ENCODE measurements around the gene SDHAF2. TPM values are rescaled to one million over a fixed set of nuclear protein-coding genes. Genes with fewer than 3 reads are reported as not detected.
"Not testable (repeated sequence)": the region's sequence is repeated elsewhere in the genome, so short reads cannot be mapped to it uniquely, and the experiment has no call there.

SDHAF2 gene
- total RNA-seq, 2 donors from 2014 or later: 30.5 to 36.8 TPM

DNA sequence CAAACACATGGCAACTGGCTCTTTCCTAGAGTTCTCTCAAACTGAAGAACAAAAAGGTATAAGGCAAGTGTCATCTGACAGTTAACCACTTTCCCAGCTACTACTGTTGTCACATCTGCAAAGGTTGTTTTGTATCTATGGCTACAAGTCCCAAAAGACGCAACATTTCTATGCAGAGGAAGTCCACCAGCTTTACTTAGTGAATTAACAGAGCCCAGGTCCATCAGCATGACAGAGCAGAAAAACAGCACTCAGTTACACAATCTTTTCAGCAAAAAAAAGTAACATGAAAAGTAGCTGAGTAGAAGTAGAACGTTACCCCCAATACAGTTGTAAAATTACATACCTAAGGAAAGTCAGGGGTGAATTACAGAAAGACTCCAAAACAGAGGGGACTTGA lies 12.3 kb upstream of the SDHAF2 start:
- no peak for DNase-seq

DNA sequence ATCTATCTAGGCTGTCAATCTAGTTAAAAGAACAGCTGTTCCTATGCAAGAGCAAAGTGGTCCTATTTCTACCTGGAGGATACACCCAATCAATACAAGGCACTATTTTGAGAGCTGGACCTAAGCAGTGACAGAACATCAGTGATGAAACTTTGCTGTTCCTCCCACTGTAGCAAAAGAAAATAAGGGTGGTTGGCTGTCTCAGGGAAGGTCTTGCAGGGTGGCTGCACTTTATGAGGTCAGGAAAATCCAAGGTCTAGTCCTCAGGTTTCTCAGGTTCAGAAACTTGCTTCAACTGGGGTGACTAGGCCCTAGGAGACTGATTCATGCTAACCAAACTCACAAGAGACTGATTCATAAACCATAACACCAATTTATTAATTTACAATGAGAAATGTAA lies 11.8 kb upstream of the SDHAF2 start:
- ATAC-seq (no peak), DNase-seq (no peak)
- intact Hi-C loops (cut with DNase I): no loop called here

More for the DNA sequence above, 12.3 kb upstream of the SDHAF2 start:
- no peak for ATAC-seq
- intact Hi-C loops (cut with DNase I): no loop called here

DNA sequence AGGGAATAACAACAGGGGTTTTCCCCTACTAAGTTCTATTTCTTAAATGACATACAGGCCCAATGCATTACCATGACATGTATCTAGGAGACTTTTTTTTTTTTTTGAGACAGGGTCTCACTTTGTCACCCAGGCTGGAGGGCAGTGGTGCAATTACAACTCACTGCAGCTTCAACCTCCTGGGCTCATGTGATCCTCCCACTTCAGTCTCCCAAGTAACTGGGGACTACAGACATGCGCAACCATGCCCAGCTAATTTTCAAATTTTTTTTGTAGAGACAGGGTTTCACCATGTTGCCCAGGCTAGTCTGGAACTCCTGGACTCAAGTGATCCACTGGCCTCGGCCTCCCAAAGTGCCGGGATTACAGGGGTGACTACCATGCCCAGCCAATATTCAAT lies 7.7 kb upstream of the SDHAF2 start:
- DNase-seq (no peak), ATAC-seq (no peak)
- intact Hi-C loops (cut with DNase I): no loop called here

DNA sequence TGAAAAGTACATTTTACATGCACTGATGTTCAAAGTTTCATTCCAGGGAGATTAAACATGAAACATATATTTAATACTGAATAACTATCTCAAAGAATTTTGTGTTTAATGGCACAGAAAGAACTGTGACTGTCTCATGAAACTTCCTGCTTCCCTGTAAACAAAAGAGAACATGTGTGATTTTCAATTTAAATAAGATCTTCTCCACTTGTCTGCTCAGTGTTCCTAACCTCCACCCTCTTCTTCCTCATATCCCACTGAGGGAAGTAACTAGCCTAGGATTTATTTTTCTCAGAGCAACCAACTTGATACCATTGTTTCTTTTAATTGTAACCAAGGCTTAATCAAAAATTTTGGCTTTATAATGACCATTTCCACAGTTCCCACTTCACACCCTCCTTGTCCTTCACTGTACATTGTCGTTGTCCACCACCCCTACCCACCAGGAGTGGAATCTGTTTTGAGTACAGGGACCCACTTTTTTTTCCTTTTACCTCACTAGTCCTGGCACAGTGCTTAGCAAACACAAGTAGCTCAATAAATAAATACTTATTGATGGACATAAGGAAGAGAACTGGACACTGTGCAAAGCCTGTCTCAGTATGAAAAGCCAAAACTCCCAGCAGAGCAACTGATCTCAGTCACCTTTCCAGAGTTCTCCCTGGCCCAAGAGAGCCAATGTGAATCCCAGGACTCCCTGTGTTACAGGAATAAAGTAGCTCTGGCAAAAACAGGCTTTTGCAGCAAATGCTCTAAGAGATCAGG lies 4.4 kb upstream of the SDHAF2 start:
- DNase-seq: no peak
- intact Hi-C loops (cut with DNase I): no loop called here
- ATAC-seq: no peak

DNA sequence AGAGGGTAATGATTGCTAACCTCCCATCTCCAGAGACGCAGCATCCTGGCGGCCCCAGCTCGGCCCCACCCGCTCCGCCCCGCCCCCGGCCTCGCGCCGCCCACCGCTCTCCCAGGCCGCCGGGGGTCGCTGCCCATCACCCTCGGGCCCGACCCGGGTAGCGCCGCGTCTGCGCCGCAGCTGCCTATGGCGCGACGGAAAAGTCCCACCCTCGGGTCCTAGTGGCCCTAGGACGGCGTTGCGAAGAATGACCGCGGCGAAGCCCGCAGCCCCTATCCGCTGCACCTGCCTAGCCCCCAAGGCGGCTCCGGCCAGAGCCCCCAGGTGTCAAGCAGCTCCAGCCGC lies 606 bp upstream of the SDHAF2 start:
- ATAC-seq (peak; percentile 82 to 89), DNase-seq (peak; percentile 76)
- intact Hi-C loops (cut with DNase I): no loop called here

DNA sequence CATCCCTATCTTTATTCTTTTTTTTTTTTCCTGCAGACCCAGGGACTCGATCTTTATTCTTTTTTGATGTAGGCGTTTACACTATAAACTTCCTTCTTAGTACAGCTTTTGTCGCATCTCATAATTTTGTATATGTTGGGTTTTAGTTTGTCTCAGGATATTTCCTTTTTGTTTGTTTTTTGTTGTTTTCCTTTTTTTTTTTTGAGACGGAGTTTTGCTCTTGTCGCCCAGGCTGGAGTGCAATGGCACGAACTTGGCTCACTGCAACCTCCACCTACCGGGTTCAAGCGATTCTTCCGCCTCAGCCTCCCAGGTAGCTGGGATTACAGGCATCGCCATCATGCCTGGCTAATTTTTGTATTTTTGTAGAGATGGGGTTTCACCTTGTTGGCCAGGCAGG lies 915 bp downstream of the SDHAF2 start:
- DNase-seq; intact Hi-C loops (cut with DNase I); ATAC-seq: not testable (repeated sequence)

DNA sequence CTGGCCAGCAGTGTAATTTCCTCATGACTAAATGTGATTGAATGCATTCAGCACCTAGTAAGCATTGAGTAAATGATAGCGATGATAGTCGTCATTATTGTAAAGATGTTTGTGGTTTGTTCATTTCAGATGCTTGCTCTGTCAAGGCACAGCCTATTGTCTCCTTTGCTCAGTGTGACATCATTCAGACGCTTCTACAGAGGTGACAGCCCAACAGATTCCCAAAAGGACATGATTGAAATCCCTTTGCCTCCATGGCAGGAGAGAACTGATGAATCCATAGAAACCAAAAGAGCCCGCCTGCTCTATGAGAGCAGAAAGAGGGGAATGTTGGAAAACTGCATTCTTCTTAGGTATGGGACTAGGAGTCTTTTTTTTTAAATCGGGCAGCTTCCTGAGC lies 7.6 kb downstream of the SDHAF2 start:
- DNase-seq (no peak), ATAC-seq (no peak)
- intact Hi-C loops (cut with DNase I): no loop called here

DNA sequence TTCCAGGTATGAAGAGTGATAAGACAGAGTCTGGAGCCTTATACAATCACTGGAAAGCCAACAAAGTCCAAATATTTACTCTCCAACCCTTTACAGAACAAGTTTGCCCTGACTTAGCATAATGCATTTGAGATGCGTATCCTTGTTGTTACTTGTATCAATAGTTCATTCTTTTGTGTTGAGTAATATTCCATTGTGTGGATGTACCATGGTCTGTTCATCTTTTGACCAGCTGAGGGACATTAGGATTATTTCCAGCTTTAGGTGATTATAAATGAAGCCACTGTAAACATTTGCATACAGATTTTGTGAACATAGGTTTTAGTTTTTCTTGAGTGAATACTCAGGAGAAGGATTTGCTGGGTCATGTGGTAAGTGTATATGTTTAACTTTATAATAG lies 9.7 kb downstream of the SDHAF2 start:
- DNase-seq: no peak
- no peak for ATAC-seq
- intact Hi-C loops (cut with DNase I): loop anchor here in 1 of 2 donors (10.0 kb wide), 1 partner anchor 195 kb away; no protein-coding TSS in a partner anchor

DNA sequence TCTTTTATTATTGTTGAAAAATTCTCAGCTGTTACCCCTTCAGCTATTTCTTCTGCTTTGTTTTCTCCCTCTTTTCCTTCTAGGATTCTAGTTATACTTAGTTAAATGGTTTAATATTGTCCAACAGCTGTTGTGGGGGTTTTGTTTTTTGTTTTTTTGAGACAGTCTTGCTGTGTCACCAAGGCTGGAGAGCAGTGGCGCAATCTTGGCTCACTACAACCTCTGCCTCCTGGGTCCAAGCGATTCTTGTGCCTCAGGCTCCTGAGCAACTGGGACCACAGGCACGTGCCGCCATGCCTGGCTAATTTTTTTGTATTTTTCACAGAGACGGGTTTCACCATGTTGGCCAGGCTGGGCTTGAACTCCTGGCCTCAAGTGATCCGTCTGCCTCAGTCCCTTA lies 12.7 kb downstream of the SDHAF2 start:
- intact Hi-C loops (cut with DNase I): loop anchor here in 1 of 2 donors (10.0 kb wide), 1 partner anchor 192 kb away; no protein-coding TSS in a partner anchor
- ATAC-seq (no peak), DNase-seq (no peak)

DNA sequence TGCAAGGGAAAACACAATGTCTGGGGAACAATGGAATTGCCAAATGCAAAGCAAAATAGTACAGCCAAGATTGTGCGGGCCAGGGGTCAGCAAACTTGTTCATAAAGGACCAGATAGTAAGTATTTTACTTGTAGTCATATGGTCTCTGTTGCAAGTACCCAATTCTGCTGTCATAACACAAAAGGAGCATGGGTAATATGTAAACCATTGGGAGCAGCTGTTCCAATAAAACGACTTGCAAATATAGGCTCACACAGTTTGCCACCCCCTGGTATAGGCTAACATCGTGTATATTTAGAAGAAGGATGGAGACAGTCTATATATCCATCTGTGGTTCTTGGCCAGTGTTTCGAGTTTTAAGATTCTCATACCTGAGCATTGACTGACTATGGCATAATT lies 15.6 kb downstream of the SDHAF2 start:
- ATAC-seq: no peak
- no peak for DNase-seq
- intact Hi-C loops (cut with DNase I): loop anchor here in 1 of 2 donors (10.0 kb wide), 1 partner anchor 189 kb away; no protein-coding TSS in a partner anchor

DNA sequence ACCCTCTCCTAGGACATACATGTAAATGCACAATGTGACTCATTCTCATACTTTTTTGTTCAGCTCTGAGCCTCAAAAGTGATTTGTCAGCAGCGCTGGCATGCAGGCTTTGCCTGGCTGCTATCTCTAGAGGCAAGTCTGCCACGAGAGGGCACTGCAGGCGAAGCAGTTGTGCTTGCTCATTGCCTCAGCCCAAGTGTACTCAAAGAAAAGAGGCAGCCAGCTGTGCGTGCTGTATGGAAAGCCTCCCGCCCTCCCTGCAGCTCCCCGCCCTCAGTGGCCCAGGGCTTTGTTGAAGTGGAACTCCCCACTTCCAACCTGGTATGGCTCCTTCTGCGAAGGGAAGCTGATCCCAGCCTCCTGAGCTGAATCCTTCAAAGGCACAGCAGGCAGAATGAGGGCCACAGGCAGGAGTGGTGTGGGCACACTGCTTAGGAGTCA lies 16.3 kb downstream of the SDHAF2 start:
- peak; percentile 93 to 94 for ATAC-seq
- DNase-seq: peak; percentile 94
- intact Hi-C loops (cut with DNase I): loop anchor here (2.0 to 10.0 kb wide), 2 partner anchors 71 to 189 kb away; no protein-coding TSS in a partner anchor

DNA sequence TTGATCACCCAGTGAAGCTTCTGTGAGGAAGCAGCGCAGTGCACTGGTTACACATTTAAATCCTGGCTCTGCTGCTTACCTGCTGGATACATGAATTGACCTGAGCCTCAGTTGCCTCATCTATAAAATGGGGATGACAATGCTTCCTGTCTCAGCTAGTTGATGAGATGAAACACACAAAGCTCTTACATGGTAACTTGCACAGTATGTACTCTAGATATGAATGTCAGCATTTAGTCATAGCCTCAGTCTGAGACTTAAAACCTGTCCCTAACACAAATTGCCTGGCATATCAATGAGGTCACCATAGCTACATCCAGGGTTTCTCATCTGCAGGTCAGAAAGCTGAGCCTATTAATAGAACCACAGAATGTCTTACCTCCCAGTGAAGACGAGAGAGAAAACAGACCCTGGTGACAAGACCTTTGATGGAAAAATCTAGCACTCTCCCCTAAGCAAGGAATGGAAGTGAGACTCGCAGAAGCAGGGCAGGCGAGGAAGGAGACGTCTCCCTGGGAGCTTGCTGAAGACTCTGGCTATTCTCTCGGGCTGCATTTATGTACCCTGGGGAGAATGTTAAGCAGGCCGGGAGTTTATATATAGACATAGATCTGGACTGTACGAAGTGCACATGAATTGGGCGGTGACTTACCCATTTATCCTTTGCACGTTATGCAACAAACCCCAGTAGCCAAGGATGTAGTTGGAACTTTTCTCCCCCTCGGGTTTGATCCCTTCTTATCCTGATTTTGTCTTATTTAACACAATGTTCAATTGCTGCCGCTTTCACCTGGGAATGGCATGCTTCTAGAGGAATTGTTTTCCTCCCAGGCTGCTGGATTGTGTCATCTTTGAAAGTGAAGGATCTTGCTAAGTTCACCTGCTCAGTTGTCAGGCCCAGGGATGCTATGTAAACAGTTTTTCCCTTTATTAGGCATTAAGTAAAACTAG lies 18.0 kb downstream of the SDHAF2 start:
- intact Hi-C loops (cut with DNase I): loop anchor here (2.0 to 10.0 kb wide), 2 partner anchors 69 to 187 kb away; no protein-coding TSS in a partner anchor
- ATAC-seq (peak; percentile 20 to 30), DNase-seq (no peak)

DNA sequence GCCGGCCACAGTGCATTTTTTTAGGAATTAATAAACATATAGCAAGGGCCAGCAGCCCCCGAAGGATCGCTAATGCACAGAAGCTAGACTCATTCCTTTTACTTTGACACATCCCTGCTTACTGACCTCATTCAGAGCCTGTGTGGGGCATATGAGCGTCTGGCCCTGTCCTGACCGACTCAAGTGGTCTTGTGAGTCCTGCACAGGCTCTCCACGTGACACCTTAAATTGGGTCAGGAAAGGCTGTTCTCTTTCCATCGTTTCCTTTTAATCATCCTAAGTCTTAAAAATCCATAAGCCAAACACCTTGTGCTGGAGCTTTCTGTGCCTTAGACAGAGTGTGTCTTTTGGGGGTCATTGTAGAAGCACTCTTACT lies 18.6 kb downstream of the SDHAF2 start:
- intact Hi-C loops (cut with DNase I): loop anchor here in 1 of 2 donors (10.0 kb wide), 1 partner anchor 186 kb away; no protein-coding TSS in a partner anchor
- no peak for DNase-seq
- no peak for ATAC-seq

DNA sequence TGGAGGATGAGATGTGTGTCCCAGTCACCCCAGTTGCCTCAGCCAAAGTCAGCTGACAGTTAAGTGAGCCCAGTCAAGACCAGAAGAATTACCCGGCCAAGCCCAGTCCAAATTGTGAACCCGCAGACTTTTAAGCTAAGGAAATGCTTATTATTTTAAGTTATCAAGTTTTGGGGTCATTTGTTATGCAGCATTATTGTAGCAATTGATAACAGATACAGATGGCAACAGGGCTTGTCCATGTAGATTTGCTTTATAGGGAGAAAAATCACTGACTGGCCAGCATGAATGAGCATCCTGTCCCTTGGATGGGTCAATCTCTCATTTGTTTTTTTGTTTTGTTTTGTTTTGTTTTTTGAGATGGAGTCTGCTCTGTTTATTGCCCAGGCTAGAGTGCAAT lies 22.9 kb downstream of the SDHAF2 start:
- intact Hi-C loops (cut with DNase I): no loop called here
- ATAC-seq: no peak
- no peak for DNase-seq

DNA sequence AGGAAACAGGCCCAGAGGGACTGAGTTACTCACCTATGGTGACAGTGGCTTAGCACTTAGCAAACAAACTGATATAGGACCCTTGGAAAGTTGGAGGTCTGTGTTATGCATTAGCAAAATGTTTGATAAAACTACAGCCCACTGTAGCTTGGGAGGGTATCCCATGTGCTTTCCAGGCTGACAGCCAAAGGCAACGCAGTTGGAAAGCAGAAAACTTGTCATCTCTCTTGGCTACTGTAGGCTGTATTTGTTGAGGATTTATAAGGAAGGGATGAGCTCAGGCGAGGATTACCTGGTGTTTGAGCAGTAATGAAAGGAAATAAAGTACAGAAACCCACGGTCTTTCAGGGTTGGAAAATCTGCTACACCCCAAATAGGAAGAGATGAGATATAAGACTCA lies 23.8 kb downstream of the SDHAF2 start:
- no peak for ATAC-seq
- intact Hi-C loops (cut with DNase I): no loop called here
- DNase-seq: no peak

DNA sequence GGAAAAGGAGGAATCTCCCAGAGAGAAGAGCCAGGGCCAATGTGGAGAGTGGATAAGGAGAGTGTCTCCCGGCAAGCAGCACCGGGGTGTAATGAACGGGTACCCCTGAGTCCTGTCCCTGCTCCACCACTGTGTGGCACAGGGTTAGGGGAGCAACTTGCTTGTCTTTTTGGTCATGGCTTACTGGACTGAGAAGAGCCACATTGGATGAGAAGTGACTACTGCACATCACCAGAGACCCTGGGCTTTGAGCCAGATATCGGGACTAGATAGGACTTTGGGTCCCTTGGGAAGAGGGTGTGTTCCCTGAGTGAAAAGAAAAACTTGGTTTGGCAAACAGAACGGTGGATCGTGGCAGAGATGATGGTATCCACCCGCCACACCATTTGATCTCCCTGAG lies 24.6 kb downstream of the SDHAF2 start:
- intact Hi-C loops (cut with DNase I): no loop called here
- DNase-seq (no peak), ATAC-seq (no peak)

DNA sequence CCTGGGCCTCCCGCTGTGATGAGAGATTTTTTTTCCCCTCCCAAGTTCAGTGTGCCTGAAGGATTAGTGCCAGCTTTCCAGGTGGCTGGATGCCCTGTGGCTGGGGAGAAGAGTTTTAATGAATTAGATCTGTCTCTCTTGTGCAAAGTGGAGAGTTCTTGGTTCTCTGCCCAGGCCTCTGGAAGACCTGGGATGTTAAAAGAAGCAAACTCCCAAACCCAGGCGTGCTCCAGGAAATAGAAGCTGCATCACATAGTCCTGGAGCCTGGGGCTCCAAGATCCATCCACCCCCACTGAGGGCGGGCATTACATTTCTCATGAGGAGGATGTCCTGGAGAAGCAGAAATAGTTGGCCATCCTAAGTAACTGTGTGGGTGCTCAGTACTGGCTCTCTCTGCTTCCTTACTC lies 30.6 kb downstream of the SDHAF2 start:
- DNase-seq (no peak), ATAC-seq (peak; percentile 67 to 71)
- intact Hi-C loops (cut with DNase I): no loop called here

DNA sequence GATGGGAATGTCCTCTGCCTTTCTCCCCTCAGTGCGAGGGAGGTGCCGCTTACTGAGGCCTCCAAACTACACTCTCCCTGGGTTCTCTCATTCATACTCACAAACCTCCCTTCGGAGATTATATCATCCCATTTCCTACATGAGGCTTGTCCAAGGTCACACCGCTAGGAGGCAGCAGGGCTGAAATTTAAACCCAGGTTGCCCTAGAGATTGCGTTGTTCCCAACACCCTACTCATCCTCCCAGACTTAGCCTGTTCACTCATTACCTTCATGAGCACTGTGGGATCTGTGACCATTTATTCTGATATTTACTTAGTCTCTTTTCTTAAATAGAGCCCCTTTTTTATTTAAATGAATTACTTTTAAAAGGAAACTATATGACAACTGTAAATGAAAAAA lies 31.1 kb downstream of the SDHAF2 start:
- intact Hi-C loops (cut with DNase I): no loop called here
- DNase-seq (no peak), ATAC-seq (no peak)

DNA sequence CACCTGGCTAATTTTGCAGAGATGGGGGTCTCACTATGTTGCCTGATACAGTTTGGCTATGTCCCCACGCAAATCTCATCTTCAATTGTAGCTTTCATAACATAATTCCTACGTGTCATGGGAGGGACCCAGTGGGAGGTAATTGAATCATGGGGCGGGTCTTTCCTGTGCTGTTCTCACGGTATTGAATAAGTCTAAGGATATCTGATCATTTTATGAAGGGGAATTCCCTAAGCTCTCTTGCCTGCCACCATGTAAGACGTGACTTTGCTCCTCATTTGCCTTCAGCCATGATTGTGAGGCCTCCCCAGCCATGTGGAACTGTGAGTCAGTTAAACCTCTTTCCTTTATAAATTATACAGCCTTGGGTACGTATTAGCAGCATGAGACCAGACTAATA lies 37.7 kb downstream of the SDHAF2 start:
- DNase-seq; ATAC-seq; intact Hi-C loops (cut with DNase I): not testable (repeated sequence)

DNA sequence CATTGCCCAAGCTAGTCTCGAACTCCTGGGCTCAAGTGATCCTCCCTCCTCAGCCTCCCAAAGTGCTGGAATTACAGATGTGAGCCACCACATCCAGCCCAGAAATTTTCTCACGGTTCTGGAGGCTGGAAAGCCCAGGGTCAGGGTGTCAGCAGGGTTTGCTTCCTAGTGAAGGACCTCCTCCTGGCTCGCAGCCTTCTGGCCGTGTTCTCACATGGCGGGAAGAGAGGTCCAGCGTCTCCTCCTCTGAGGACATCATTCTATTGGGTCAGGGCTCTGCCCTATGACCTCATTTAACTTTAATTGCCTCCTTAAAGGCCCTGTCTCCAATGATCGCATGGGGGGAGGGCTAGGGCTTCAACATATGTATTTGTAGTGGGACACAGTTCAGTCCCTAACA lies 38.1 kb downstream of the SDHAF2 start:
- ATAC-seq (peak; percentile 27 to 46), DNase-seq (no peak)
- intact Hi-C loops (cut with DNase I): no loop called here
